Measurements from ENCODE around the gene POFUT2.

The POFUT2 gene

GRCh38 chr21:45248301-45248892 lies 39.3 kb downstream of the POFUT2 start:
- no peak for DNase-seq

- DNase-seq = no peak
Measured at GRCh38 chr21:45246386-45247320, 41.0 kb downstream of the POFUT2 start.

- DNase-seq = no peak
Measured at GRCh38 chr21:45244799-45245340, 42.8 kb downstream of the POFUT2 start.

- DNase-seq = no peak
Measured at GRCh38 chr21:45243603-45244002, 44.1 kb downstream of the POFUT2 start.

- no peak for DNase-seq
Measured at GRCh38 chr21:45241357-45241756, 46.3 kb downstream of the POFUT2 start.

GRCh38 chr21:45237401-45237800 lies 50.3 kb downstream of the POFUT2 start:
- DNase-seq = no peak

- no peak for DNase-seq
Measured at GRCh38 chr21:45236481-45236880, 51.2 kb downstream of the POFUT2 start.

GRCh38 chr21:45235488-45235887 lies 52.2 kb downstream of the POFUT2 start:
- no peak for DNase-seq

- DNase-seq = no peak
Measured at GRCh38 chr21:45234965-45235364, 52.7 kb downstream of the POFUT2 start.

GRCh38 chr21:45234127-45234526 lies 53.6 kb downstream of the POFUT2 start:
- no peak for DNase-seq

GRCh38 chr21:45231705-45232104 lies 56.0 kb downstream of the POFUT2 start:
- DNase-seq = no peak

GRCh38 chr21:45228656-45229240 lies 58.9 kb downstream of the POFUT2 start:
- no peak for DNase-seq

- peak in 2 of 14 donors; percentile 12 to 43 for DNase-seq
Measured at GRCh38 chr21:45228171-45228641, 59.5 kb downstream of the POFUT2 start.

- peak in 1 of 14 donors; percentile 79 for DNase-seq
Measured at GRCh38 chr21:45227735-45228134, 60.0 kb downstream of the POFUT2 start.

- DNase-seq = peak in 1 of 14 donors; percentile 15
Measured at GRCh38 chr21:45226540-45227326, 61.0 kb downstream of the POFUT2 start.

- DNase-seq = no peak
Measured at GRCh38 chr21:45225741-45226327, 61.9 kb downstream of the POFUT2 start.

- DNase-seq = peak in 1 of 14 donors; percentile 73
Measured at GRCh38 chr21:45225041-45225740, 62.5 kb downstream of the POFUT2 start.

- DNase-seq = no peak
Measured at GRCh38 chr21:45224189-45224938, 63.3 kb downstream of the POFUT2 start.

- DNase-seq = no peak
Measured at GRCh38 chr21:45223236-45224185, 64.2 kb downstream of the POFUT2 start.

All from C1 segment of cervical spinal cord (tissue), 14 donors.